ENCODE data around the gene REPIN1. TPM values are rescaled to one million over a fixed set of nuclear protein-coding genes. Genes with fewer than 3 reads are reported as not detected.

Gene REPIN1
- total RNA-seq, 1 experiment from 2014 or later, result 124 TPM

GRCh38 chr7:150368884-150369747 is 494 bp downstream of the REPIN1 start:
- H3K27ac ChIP-seq (ENCODE audit: low read length), result peak overlapping the region; percentile 83
- H3K9me2 ChIP-seq (replicated peaks; ENCODE audit: low read length), result no peaks in the 10 kb centered on the region
- peak overlapping the region; percentile 87 for H3K4me3 ChIP-seq (ENCODE audit: low read length)
- H3F3A ChIP-seq (ENCODE audit: low read length, unreplicated experiment), result no peaks in the 10 kb centered on the region
- ATAC-seq (peak; percentile 49), DNase-seq (peak; percentile 52)
- 0 out of 2 replicates have a peak, but pooled peaks cover 11% of the 10 kb centered on the region for H4K20me1 ChIP-seq (ENCODE audit: low read length)
- no peaks in the 10 kb centered on the region for H3K27me3 ChIP-seq (ENCODE audit: low read length)
- no peak for TF ChIP-seq EZH2phosphoT487 (IDR thresholded peaks at IDR 0.05; ENCODE audit: borderline replicate concordance, low read length)
- no peak for TF ChIP-seq CTCF (conservative IDR thresholded peaks at IDR 0.05; ENCODE audit: low read depth, low read length)
- TF ChIP-seq EZH2 (IDR thresholded peaks at IDR 0.05; ENCODE audit: low read length, unreplicated experiment), result no peak
- TSS peak; percentile 33 for BruUV-seq (replicated peaks)
- peak overlapping the region; percentile 94 for H3K4me2 ChIP-seq (ENCODE audit: low read length)
- H3K9me3 ChIP-seq (ENCODE audit: low read length), result no peaks in the 10 kb centered on the region
- peaks cover 52% of the 10 kb centered on the region for H3K79me2 ChIP-seq (ENCODE audit: low read length)
- intact Hi-C loops (cut with micrococcal nuclease), result loop anchor here (1.0 kb wide), 1 partner anchor 9 kb away; no protein-coding TSS in a partner anchor
- ChIA-PET POLR2A (ENCODE audit: unreplicated experiment) (interaction anchor here (0.6 to 0.8 kb wide), 5 partner anchors 13 to 509 kb away, joined by 3 to 6 read pairs (median 4); partner anchors contain the start of gene ACTR3C), CTCF (interaction anchor here (0.6 kb wide), 1 partner anchor 13 kb away, joined by 3 read pairs; no protein-coding TSS in a partner anchor)
- no peaks in the 10 kb centered on the region for H3K36me3 ChIP-seq (ENCODE audit: low read depth, low read length)
- H2AFZ ChIP-seq (ENCODE audit: low read length), result peak overlapping the region; percentile 71
- peak overlapping the region; percentile 92 for H3K9ac ChIP-seq (ENCODE audit: low read length)
- H3K4me1 ChIP-seq (ENCODE audit: insufficient read depth, low read length), result peaks cover 25% of the 10 kb centered on the region

GRCh38 chr7:150369748-150370501 is 1.3 kb downstream of the REPIN1 start:
- Histone ChIP-seq H3K4me1 (ENCODE audit: insufficient read depth, low read length) (peaks cover 25% of the 10 kb centered on the region), H3K4me3 (ENCODE audit: low read length) (peak overlapping the region; percentile 87), H3K4me2 (ENCODE audit: low read length) (peak overlapping the region; percentile 94), H3K9me2 (replicated peaks; ENCODE audit: low read length) (no peaks in the 10 kb centered on the region), H3K27me3 (ENCODE audit: low read length) (no peaks in the 10 kb centered on the region), H3K36me3 (ENCODE audit: low read depth, low read length) (no peaks in the 10 kb centered on the region), H3F3A (ENCODE audit: low read length, unreplicated experiment) (no peaks in the 10 kb centered on the region), H3K9me3 (ENCODE audit: low read length) (no peaks in the 10 kb centered on the region), H4K20me1 (ENCODE audit: low read length) (0 out of 2 replicates have a peak, but pooled peaks cover 11% of the 10 kb centered on the region), H3K9ac (ENCODE audit: low read length) (peak overlapping the region; percentile 92), H3K27ac (ENCODE audit: low read length) (peak overlapping the region; percentile 83; the same call in 1 of the 2 replicates), H3K79me2 (ENCODE audit: low read length) (peaks cover 52% of the 10 kb centered on the region), H2AFZ (ENCODE audit: low read length) (no peak overlapping the region)
- CTCF ChIA-PET, result no interaction called here
- no peak for DNase-seq
- ATAC-seq, result peak; percentile 4
- POLR2A ChIA-PET (ENCODE audit: unreplicated experiment), result interaction anchor here (0.8 kb wide), 1 partner anchor 510 kb away, joined by 4 read pairs; no protein-coding TSS in a partner anchor
- no peak for TF ChIP-seq CTCF (conservative IDR thresholded peaks at IDR 0.05; ENCODE audit: low read depth, low read length)
- no peak for TF ChIP-seq EZH2phosphoT487 (IDR thresholded peaks at IDR 0.05; ENCODE audit: borderline replicate concordance, low read length)
- TF ChIP-seq EZH2 (IDR thresholded peaks at IDR 0.05; ENCODE audit: low read length, unreplicated experiment), result no peak
- intact Hi-C loops (cut with micrococcal nuclease), result loop anchor here (1.0 kb wide), 1 partner anchor 8 kb away; no protein-coding TSS in a partner anchor
- no TSS peak for BruUV-seq (replicated peaks)
